GM20000 (cell line): Measurements from ENCODE around the gene ZNF248.

ENCODE experiments used
- DNase-seq: peaks from one replicate; pipeline ENCODE4 v3.0.0; 2012; ENCODE audit warnings: low spot score
- TF ChIP-seq, protein P1 (sequence below): IDR thresholded peaks from 2 replicates; pipeline ENCODE4 v1.5.1; 2012; ENCODE audit warnings: mild to moderate bottlenecking, control low read depth; ENCODE audit errors: extremely low read depth, missing control alignments

The ZNF248 gene

DNA sequence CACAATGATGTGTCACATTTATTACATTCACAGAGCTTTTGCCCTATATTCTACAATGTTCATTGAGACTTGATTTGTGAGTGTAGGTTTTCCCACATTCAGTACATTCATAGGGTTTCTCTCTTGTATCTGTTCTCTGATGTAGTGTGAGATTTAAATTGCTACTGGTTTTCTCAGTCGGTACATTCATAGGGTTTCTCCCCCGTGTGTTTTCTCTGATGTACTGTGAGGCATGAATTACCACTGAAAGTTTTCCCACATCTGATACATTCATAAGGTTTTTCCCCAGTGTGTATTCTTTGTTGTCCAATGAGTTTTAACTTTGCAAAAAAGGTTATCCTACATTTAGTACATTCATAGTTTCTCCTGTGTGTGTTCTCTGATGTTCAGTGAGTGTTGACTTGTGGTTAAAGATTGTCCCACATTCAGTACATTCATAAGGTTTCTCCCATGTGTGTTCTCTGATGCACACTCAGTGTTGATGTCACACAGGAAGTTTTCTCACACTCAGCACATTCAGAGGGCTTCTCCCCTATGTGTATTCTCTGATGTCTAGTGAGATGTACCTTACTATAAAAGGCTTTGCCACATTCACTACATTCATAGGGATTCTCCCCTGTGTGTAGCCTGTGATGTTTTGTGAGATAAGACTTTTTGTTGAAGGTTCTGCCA, 63.0 kb downstream of the ZNF248 start:
- DNase-seq: no peak

GRCh38 chr10:37789590-37789989, 67.8 kb downstream of the ZNF248 start:
- no peak for DNase-seq
- TF ChIP-seq, protein P1, sequence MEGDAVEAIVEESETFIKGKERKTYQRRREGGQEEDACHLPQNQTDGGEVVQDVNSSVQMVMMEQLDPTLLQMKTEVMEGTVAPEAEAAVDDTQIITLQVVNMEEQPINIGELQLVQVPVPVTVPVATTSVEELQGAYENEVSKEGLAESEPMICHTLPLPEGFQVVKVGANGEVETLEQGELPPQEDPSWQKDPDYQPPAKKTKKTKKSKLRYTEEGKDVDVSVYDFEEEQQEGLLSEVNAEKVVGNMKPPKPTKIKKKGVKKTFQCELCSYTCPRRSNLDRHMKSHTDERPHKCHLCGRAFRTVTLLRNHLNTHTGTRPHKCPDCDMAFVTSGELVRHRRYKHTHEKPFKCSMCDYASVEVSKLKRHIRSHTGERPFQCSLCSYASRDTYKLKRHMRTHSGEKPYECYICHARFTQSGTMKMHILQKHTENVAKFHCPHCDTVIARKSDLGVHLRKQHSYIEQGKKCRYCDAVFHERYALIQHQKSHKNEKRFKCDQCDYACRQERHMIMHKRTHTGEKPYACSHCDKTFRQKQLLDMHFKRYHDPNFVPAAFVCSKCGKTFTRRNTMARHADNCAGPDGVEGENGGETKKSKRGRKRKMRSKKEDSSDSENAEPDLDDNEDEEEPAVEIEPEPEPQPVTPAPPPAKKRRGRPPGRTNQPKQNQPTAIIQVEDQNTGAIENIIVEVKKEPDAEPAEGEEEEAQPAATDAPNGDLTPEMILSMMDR: no peak

More for the DNA sequence above, 63.0 kb downstream of the ZNF248 start:
- TF ChIP-seq, protein P1: no peak

DNA sequence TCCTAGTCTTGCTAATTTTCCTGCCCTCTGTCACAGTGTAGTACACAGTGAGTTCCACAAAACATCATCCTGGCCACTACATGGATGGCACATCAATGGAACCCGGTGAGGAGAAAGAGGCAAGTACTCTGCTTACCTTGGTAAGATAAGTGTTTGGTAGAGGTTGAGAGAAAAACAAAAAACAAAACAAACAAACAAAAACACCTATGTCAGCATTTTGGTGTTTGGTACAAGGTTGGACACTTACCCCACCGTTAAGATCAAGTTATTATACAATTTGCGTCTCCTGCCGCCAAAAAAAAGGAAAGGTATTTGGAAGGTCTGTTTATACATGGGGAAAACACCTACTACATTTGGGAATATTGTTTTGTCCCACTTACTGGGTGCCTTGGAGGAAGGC, 72.7 kb downstream of the ZNF248 start:
- TF ChIP-seq, protein P1: no peak
- DNase-seq: no peak

DNA sequence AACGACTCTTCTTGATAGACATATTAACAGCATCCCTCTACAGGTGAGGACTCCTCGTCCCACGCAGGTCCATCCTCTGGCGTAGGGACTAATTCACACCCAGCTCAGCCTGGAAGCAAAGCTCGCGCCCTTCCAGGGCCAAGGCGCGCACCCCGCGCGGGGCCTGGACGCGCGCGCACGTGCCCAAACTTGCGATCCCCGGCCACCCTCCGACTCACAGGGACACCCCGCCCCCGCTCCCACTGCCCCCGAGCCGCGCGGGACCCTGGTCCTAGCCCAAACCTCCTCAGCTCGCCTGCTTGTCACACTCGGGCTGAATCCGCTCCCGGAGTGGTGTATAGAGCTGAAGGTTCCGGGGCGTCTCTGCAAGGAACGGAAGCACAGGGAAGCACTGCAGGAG, 76.9 kb downstream of the ZNF248 start:
- no peak for DNase-seq
- TF ChIP-seq, protein P1: no peak

DNA sequence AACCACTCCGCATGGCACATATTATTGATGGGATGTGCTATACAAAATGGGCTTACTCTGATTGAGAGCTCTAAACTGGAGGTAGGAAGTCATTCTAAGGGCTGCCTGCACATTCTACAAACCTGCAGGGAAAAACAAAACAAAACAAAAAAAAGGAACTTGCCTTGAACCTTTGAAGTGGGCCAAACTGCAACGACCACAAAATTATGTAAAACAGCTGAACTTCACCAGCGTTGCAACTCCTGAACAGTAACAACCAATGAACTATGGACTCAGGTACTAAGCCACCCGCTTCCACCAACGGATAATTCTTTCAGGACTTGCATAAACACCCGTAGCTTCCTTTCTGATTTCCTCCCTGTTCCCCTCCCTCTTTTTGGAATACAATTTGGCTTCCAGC, 80.4 kb downstream of the ZNF248 start:
- no peak for DNase-seq

GRCh38 chr10:37775612-37776011, 81.8 kb downstream of the ZNF248 start:
- DNase-seq: no peak
- TF ChIP-seq, protein P1: no peak

More for the DNA sequence above, 80.4 kb downstream of the ZNF248 start:
- TF ChIP-seq, protein P1: no peak

DNA sequence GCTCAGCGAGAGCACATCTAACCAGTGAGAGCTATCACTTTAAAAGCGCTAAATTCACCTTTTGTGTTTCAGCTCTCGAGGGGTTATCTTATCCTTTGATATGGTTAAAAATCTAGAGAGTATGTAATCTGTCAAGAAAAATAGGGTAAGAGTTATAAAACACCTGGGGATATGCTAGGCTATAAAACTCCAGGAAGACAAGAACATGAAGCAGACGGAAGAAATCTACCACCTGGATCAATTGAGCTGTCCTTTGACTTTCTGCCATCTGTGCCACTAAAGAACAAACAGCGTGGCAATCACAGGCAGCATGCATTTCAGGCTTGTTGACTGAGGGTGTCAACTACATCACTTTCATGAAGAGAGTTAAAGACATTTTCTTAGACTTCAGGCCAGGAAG, 83.1 kb downstream of the ZNF248 start:
- TF ChIP-seq, protein P1: no peak

More for the DNA sequence above, 83.1 kb downstream of the ZNF248 start:
- DNase-seq: no peak
